ENCODE results near the gene CYP4V2.

Gene CYP4V2

GRCh38 chr4:186188107-186188506 is 3.3 kb upstream of the CYP4V2 start:
- no CpG with 5 or more reads among the region's 3 CpGs for WGBS, 2 experiments (ENCODE audit: insufficient coverage in 2 of 2)
- no peak overlapping the region for H3K4me3 ChIP-seq (ENCODE audit: extremely low read depth, insufficient read depth, low read length, poor library complexity, severe bottlenecking)
- H3K27ac ChIP-seq (ENCODE audit: low read depth, low read length, severe bottlenecking), result no peak overlapping the region
- no peaks in the 10 kb centered on the region for H3K9me3 ChIP-seq (ENCODE audit: control insufficient read depth, low read length)
- no peaks in the 10 kb centered on the region for H3K4me1 ChIP-seq (ENCODE audit: control insufficient read depth, insufficient read depth, low read length, poor library complexity, severe bottlenecking)
- no peaks in the 10 kb centered on the region for H3K36me3 ChIP-seq (ENCODE audit: control insufficient read depth, insufficient read depth, low read length)

DNA sequence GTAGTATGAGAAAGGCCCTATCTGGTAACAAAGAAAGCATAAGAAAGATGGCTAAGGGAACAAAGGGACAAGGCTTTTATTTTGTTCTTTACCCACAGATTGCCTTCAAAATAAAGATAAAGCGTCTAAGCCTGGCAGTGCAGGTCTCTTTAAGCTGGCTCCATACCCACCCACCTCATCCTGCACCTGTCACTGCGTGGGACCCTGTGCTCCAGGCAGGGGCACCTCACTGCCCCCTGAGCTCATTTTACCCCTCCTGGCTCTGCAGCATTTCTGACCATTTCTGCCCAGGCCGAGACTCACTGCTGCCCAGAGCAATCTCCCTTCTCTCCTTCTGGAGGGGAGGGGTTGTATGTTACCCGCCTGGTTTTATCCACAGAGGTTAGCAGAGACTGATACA is 1.7 kb upstream of the CYP4V2 start:
- no peak overlapping the region for H3K4me3 ChIP-seq (ENCODE audit: extremely low read depth, insufficient read depth, low read length, poor library complexity, severe bottlenecking)
- no peak overlapping the region for H3K27ac ChIP-seq (ENCODE audit: low read depth, low read length, severe bottlenecking)
- H3K4me1 ChIP-seq (ENCODE audit: control insufficient read depth, insufficient read depth, low read length, poor library complexity, severe bottlenecking), result no peaks in the 10 kb centered on the region
- 78 to 79% methylated on average over 1 to 2 of the region's 4 CpGs for WGBS, 2 experiments (ENCODE audit: insufficient coverage in 2 of 2)
- no peaks in the 10 kb centered on the region for H3K36me3 ChIP-seq (ENCODE audit: control insufficient read depth, insufficient read depth, low read length)
- H3K9me3 ChIP-seq (ENCODE audit: control insufficient read depth, low read length), result no peaks in the 10 kb centered on the region

DNA sequence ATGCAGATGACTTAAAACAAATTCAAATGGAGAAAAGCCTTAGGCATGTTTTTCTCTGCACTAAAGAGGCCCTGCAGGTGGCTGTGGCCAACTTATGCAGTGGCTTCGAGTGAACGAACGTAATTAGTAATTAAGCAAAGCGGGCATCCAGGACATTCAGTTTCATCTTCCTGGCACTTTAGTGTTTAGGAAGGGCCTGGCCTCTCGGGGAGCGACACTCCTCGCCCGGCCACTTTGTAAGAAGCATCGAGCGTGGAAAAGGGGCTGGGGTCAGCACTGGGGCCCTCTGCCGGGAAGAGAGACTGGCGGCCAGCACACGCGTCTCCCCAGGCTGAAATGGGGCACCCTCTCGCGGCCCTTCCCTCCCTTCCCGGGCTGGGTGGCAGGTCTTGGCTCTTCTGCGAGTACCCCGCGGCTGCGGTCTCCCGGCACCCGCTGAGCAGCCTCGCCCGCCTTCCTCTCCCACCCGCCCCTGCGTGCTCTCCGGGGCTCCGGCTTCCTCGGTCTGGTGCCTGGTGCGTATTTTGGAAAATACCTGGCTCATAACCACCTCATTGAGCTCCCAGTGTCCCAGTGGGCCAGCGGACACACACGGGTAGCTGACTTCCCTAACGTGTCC is 677 bp upstream of the CYP4V2 start:
- 1 to 2% methylated on average over 24 to 25 of the region's 34 CpGs for WGBS, 2 experiments (ENCODE audit: insufficient coverage in 2 of 2)
- Histone ChIP-seq H3K36me3 (ENCODE audit: control insufficient read depth, insufficient read depth, low read length) (peaks cover 4% of the 10 kb centered on the region), H3K9me3 (ENCODE audit: control insufficient read depth, low read length) (no peaks in the 10 kb centered on the region), H3K27ac (ENCODE audit: low read depth, low read length, severe bottlenecking) (peak overlapping the region; percentile 76), H3K4me1 (ENCODE audit: control insufficient read depth, insufficient read depth, low read length, poor library complexity, severe bottlenecking) (no peaks in the 10 kb centered on the region), H3K4me3 (ENCODE audit: extremely low read depth, insufficient read depth, low read length, poor library complexity, severe bottlenecking) (peak overlapping the region; percentile 72)

GRCh38 chr4:186192066-186192612 is 772 bp downstream of the CYP4V2 start:
- H3K36me3 ChIP-seq (ENCODE audit: control insufficient read depth, insufficient read depth, low read length), result peaks cover 4% of the 10 kb centered on the region
- H3K27ac ChIP-seq (ENCODE audit: low read depth, low read length, severe bottlenecking), result peak overlapping the region; percentile 76
- H3K4me3 ChIP-seq (ENCODE audit: extremely low read depth, insufficient read depth, low read length, poor library complexity, severe bottlenecking), result peak overlapping the region; percentile 72
- no peaks in the 10 kb centered on the region for H3K4me1 ChIP-seq (ENCODE audit: control insufficient read depth, insufficient read depth, low read length, poor library complexity, severe bottlenecking)
- no peaks in the 10 kb centered on the region for H3K9me3 ChIP-seq (ENCODE audit: control insufficient read depth, low read length)
- 0 to 2% methylated on average over 14 of the region's 22 CpGs for WGBS, 2 experiments (ENCODE audit: insufficient coverage in 2 of 2)

GRCh38 chr4:186193851-186194250 is 2.5 kb downstream of the CYP4V2 start:
- H3K36me3 ChIP-seq (ENCODE audit: control insufficient read depth, insufficient read depth, low read length), result peaks cover 4% of the 10 kb centered on the region
- no peaks in the 10 kb centered on the region for H3K9me3 ChIP-seq (ENCODE audit: control insufficient read depth, low read length)
- H3K4me3 ChIP-seq (ENCODE audit: extremely low read depth, insufficient read depth, low read length, poor library complexity, severe bottlenecking), result no peak overlapping the region
- WGBS, 2 experiments (ENCODE audit: insufficient coverage in 2 of 2), result 90 to 100% methylated on average over 1 of the region's 5 CpGs
- no peak overlapping the region for H3K27ac ChIP-seq (ENCODE audit: low read depth, low read length, severe bottlenecking)
- no peaks in the 10 kb centered on the region for H3K4me1 ChIP-seq (ENCODE audit: control insufficient read depth, insufficient read depth, low read length, poor library complexity, severe bottlenecking)

DNA sequence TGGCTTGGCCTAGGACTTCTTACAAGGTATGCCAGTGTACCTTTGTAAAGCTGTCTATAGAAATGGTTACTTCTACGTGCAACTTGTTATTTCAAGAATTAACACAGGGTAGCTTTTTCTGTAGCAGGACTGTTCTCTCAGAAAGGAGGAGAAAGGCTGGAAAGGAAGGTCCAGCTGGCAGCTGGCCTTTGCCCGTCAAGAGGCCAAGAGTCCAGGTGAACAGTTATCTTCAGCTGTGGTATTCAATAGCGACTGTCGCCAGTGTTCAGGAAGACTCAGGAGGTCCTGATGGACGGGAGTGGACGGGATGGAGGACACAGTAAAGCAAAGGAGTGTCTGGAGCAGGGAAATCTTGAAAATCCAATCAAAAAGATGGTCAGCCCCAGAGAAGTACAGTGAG is 4.7 kb downstream of the CYP4V2 start:
- H3K4me1 ChIP-seq (ENCODE audit: control insufficient read depth, insufficient read depth, low read length, poor library complexity, severe bottlenecking), result no peaks in the 10 kb centered on the region
- no peak overlapping the region for H3K4me3 ChIP-seq (ENCODE audit: extremely low read depth, insufficient read depth, low read length, poor library complexity, severe bottlenecking)
- no peak overlapping the region for H3K27ac ChIP-seq (ENCODE audit: low read depth, low read length, severe bottlenecking)
- H3K9me3 ChIP-seq (ENCODE audit: control insufficient read depth, low read length), result no peaks in the 10 kb centered on the region
- peaks cover 4% of the 10 kb centered on the region for H3K36me3 ChIP-seq (ENCODE audit: control insufficient read depth, insufficient read depth, low read length)
- WGBS, 2 experiments (ENCODE audit: insufficient coverage in 2 of 2), result 91 to 94% methylated on average over 6 of the region's 6 CpGs

GRCh38 chr4:186200516-186200915 is 9.1 kb downstream of the CYP4V2 start:
- Histone ChIP-seq H3K36me3 (ENCODE audit: control insufficient read depth, insufficient read depth, low read length) (no peaks in the 10 kb centered on the region), H3K27ac (ENCODE audit: low read depth, low read length, severe bottlenecking) (no peak overlapping the region), H3K4me1 (ENCODE audit: control insufficient read depth, insufficient read depth, low read length, poor library complexity, severe bottlenecking) (no peaks in the 10 kb centered on the region), H3K9me3 (ENCODE audit: control insufficient read depth, low read length) (no peaks in the 10 kb centered on the region), H3K4me3 (ENCODE audit: extremely low read depth, insufficient read depth, low read length, poor library complexity, severe bottlenecking) (no peak overlapping the region)
- 75 to 82% methylated on average over 3 of the region's 6 CpGs for WGBS, 2 experiments (ENCODE audit: insufficient coverage in 2 of 2)

DNA sequence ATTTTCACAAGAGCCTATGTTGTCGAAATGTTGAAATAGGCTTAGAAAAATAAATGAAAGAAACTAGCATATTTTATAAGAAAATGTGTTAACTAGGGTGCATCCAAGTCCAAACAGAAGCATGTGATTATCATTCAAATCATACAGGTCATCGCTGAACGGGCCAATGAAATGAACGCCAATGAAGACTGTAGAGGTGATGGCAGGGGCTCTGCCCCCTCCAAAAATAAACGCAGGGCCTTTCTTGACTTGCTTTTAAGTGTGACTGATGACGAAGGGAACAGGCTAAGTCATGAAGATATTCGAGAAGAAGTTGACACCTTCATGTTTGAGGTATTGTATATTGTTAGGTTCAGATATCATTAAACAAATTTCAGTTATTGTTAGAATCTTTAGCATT is 9.6 kb downstream of the CYP4V2 start:
- Histone ChIP-seq H3K27ac (ENCODE audit: low read depth, low read length, severe bottlenecking) (no peak overlapping the region), H3K4me3 (ENCODE audit: extremely low read depth, insufficient read depth, low read length, poor library complexity, severe bottlenecking) (no peak overlapping the region), H3K4me1 (ENCODE audit: control insufficient read depth, insufficient read depth, low read length, poor library complexity, severe bottlenecking) (no peaks in the 10 kb centered on the region), H3K9me3 (ENCODE audit: control insufficient read depth, low read length) (no peaks in the 10 kb centered on the region), H3K36me3 (ENCODE audit: control insufficient read depth, insufficient read depth, low read length) (no peaks in the 10 kb centered on the region)
- WGBS, 2 experiments (ENCODE audit: insufficient coverage in 2 of 2), result 88 to 100% methylated on average over 2 to 4 of the region's 7 CpGs

GRCh38 chr4:186201535-186202230 is 10.3 kb downstream of the CYP4V2 start:
- 67 to 72% methylated on average over 8 of the region's 9 CpGs for WGBS, 2 experiments (ENCODE audit: insufficient coverage in 2 of 2)
- no peaks in the 10 kb centered on the region for H3K36me3 ChIP-seq (ENCODE audit: control insufficient read depth, insufficient read depth, low read length)

GRCh38 chr4:186202490-186203140 is 11.2 kb downstream of the CYP4V2 start:
- 79 to 87% methylated on average over 8 of the region's 8 CpGs for WGBS, 2 experiments (ENCODE audit: insufficient coverage in 2 of 2)
- no peaks in the 10 kb centered on the region for H3K36me3 ChIP-seq (ENCODE audit: control insufficient read depth, insufficient read depth, low read length)
- no peaks in the 10 kb centered on the region for H3K4me1 ChIP-seq (ENCODE audit: control insufficient read depth, insufficient read depth, low read length, poor library complexity, severe bottlenecking)
- H3K4me3 ChIP-seq (ENCODE audit: extremely low read depth, insufficient read depth, low read length, poor library complexity, severe bottlenecking), result no peak overlapping the region
- H3K9me3 ChIP-seq (ENCODE audit: control insufficient read depth, low read length), result no peaks in the 10 kb centered on the region
- H3K27ac ChIP-seq (ENCODE audit: low read depth, low read length, severe bottlenecking), result no peak overlapping the region

More at GRCh38 chr4:186201535-186202230, 10.3 kb downstream of the CYP4V2 start:
- Histone ChIP-seq H3K9me3 (ENCODE audit: control insufficient read depth, low read length) (no peaks in the 10 kb centered on the region), H3K27ac (ENCODE audit: low read depth, low read length, severe bottlenecking) (no peak overlapping the region), H3K4me3 (ENCODE audit: extremely low read depth, insufficient read depth, low read length, poor library complexity, severe bottlenecking) (no peak overlapping the region), H3K4me1 (ENCODE audit: control insufficient read depth, insufficient read depth, low read length, poor library complexity, severe bottlenecking) (no peaks in the 10 kb centered on the region)

Measured in mesodermal cell (in vitro differentiated cells).